HS-5 (cell line): ENCODE results near the gene AKR1C8.

Source experiments
- DNase-seq: peaks from one replicate; pipeline ENCODE4 v3.0.0-alpha.2; 2012; ENCODE audit warnings: low read depth

The AKR1C8 gene

DNA sequence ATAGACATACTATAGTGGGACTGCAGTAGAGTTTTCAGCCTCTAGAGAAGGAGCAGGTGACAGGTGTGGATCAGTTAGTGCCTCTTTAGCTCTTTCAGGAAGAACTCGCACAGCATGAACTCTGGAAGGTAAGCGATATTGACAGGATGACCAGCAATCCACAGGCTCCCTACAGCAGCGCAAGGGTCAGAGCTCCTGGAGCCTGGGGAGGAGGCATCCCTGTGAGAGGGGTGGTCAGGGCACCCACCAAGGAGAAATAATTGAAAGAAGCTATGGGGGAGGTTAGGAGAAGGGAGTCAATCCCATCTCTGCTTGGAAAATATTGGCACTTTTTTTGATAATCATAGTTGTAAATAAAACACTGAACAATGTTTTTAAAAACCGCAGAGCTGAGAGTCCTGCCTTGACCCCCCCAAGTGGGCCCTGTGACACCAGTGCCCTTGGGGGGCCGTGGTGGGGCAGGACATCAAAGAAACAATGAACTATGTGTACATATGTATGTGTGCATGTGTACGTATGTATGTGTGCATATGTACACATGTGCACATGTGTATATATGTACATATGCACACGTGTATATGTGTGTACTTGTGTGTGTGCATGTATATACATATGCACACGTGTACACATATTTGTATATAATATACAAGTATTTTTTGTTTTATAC lies 77.0 kb downstream of the AKR1C8 start:
- no peak for DNase-seq

- no peak for DNase-seq
Measured at GRCh38 chr10:5106553-5106952, 78.4 kb downstream of the AKR1C8 start.

DNA sequence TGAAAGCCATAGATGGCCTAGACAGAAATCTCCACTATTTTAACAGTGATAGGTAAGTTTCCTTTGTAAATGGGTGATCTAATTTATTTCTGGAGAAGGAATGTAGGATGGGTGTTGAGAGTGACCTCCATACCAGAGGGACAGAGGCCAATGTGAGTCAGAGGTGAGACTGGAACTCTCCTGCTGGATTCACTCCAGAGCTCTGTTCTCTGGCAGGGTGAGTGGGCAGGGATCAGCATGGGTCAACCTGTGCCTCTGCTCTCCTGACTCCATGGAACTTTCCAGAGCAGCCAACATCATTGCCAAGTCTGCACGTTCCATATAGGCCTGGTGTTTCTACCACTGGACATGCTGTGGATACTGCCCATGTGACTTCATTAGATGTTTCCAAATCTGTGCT lies 79.3 kb downstream of the AKR1C8 start:
- no peak for DNase-seq
